Anterior cingulate cortex (tissue), 58 donors: ENCODE results near the gene PIK3AP1.
"Not testable (repeated sequence)": the region's sequence is repeated elsewhere in the genome, so short reads cannot be mapped to it uniquely, and the experiment has no call there.

Source experiments
- DNase-seq, 58 donors: peaks; one replicate each; lab custom pipeline; 2025; lab: John Stamatoyannopoulos, UW

The PIK3AP1 gene

GRCh38 chr10:96698305-96698704, 22.0 kb downstream of the PIK3AP1 start:
- DNase-seq = not testable (repeated sequence)

- no peak for DNase-seq
These were observed 22.9 kb downstream of the PIK3AP1 start for GRCh38 chr10:96697438-96697837.

DNA sequence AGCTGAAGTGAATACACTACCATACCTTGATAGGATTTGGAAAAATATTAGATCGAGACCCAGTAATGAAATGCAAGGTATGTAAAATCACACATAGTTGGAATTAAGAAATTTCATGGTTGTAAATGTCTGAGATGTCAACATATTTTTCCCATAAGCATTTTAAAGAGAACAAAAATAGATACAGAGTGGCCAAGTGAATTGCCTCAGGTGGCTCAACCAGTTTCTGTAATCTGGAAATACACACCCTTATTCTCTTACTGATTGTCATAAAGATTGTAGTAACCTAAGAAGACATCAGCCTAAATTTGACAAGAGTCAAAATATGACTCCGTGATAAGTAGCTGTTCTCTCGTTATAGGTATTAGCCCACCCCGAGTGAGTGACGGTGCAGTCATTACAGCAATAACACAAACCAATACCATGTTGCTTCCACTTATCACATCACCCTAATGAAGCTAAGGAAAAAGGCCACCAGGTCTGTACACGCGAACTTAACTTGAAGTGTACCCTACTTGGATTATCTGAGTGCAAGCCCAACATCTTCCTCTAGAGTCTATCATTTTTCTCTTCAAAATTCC, 23.4 kb downstream of the PIK3AP1 start:
- no peak for DNase-seq

DNA sequence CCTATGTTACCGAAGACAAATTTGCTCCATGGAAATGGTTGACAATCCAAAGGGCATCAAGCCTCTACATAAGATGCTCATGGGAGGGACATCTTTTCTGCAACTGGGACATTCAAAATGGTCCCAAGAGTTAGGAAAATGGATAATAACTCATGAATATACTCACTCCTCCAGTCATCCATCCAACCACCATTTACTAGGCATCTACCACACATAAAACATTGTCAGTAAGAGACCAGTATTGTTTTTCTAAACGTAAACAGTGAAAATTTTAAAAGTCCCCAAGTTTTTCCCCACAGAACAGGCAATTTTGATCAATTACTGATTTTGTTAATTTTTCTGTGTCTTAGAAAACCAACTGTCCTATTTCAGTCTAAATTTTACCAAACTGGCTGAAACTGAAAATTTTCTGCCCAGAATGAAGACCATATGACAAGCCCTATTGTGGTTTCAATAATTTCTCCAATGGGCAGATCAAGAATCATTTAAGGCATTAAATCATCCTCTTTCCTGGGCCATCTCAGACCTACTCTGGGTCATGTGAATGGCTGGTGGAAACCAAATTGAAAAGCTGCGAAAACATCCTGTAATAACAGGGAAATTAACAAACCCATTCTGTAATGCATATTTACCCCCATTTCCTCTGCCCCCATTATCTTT, 24.2 kb downstream of the PIK3AP1 start:
- no peak for DNase-seq

DNA sequence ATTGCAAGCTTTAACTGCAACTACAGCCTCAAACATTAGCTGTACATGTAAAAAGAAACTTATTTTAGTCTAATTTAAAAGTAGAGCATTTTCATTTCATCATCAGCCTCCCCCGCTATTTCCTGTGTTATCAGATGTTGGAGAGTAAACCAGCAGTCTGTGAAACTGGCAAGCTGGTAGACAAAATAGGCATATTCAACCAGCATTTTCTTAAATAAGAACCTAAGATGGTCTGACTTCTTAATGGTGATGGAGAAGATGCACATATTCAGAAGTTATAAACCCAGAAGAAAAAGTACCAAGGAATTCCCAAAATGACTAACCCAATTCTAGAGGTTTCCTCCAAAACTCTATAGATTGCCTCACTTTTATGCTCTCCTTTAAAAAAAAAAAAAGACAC, 24.9 kb downstream of the PIK3AP1 start:
- no peak for DNase-seq

DNA sequence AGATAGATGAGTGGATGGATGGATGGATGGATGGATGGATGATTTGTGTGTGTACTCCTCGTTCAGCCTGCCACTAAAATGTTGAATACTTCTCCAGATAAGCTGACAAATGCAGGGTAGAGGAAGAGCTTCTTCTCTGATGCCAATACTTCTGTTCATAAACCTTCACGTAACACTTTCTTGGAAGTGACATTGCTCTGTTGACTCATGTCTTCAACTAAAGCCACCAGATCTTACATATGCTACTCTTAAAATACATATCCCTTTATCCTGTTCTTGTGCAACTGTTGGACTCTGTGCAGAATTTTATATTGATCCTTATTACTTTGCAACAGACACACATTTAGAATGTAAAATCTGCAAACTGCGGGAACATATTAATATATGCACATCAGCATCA, 26.9 kb downstream of the PIK3AP1 start:
- DNase-seq = no peak

DNA sequence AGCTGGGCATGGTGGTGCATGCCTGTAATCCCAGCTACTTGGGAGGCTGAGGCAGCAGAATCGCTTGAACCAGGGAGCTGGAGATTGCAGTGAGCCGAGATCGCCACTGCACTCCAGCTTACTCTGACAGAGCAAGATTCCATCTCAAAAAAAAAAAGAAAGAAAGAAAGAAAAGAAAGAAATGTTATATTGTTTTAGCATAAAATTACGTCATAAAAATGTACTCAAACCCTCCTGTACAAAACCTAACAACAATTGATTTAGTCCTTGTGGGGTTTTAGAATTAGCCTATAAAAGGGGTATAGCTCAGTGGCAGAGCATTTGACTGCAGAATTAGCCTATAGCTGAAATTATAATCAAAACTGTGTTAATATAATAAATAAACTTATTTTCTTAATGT, 27.9 kb downstream of the PIK3AP1 start:
- no peak for DNase-seq

DNA sequence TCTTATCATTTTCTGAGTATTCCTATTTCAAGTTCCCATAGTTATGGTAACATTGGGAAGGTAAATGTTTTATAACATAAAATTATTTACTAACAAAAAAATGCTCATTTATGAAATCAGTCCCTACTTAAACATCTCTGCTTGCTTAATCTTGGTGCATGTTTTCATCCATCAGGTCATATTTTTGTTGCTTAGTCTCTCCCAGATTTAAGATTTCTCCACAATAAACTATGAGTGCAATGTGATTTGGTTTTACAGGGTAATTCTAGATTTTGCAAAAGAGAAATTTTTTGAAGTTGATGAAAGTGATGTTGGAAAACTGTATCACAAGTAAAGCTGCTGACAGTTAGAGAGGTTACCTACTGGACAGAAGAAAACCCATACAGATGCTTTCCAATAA, 28.6 kb downstream of the PIK3AP1 start:
- DNase-seq = no peak

DNA sequence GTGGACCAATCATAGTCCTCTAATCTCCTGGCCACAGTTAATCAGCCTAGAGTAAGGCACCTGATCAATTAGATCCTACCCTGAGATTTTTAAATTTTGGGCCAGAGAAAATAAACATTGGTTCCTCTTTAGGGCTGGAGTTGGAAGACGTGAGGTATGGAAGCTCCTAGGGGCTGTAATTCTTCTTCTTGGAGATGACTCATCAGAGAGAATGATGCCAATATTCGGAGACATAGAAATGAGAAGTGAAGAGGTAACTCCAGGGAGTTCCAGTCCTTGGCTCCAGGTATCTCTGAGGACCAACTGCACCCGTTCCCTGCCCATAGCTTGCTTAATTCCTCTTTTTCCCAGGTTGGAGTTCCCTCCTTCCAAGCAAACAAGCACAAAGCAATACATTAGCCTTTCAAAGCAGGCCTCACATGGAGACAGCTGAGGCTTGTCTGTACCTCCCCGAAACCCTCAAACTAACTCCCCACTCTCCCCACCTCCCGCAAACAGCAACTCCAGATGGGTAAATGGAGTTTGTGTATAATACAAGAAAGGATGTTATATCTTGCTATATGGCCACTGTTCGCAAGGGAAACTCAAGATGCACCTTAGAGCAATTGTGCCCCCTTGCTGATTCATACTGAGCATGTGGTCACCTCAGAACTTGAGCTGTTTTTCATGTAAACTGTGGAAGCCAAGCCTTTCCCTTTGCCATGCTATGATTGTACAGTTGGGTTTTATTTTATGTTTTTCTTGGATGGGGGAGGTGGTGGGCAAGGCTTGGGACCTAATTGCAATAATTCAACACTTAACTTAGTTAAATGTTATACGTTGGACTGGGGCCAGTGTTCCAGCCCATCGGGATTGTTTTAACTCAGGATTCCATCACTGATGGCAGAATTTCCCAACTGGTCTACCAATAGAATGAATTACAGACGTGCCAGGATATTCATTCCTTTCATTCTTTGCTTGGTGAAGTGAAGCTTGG, 29.3 kb downstream of the PIK3AP1 start:
- DNase-seq = no peak

DNA sequence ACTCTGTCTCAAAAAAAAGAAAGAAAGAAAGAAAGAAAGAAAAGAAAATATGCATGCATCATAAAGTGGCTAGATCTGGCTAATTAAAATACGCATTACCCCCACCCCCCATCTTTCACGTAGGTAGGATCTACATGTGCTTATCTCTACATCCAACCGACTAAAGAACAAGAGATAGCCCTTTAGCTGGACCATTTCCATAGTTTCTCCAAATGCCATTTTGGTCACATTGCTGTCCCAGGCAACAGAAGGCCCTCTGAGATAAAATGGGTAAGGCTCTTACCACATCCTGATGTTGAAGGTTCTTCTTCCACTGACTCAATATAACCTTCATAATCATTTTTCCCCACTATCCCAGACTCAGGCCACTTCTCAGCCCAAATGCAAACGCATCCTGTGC, 31.5 kb downstream of the PIK3AP1 start:
- DNase-seq = no peak

- DNase-seq = no peak
These were observed 32.8 kb downstream of the PIK3AP1 start for GRCh38 chr10:96687317-96688012.

- DNase-seq = no peak
These were observed 33.8 kb downstream of the PIK3AP1 start for GRCh38 chr10:96686514-96686913.

DNA sequence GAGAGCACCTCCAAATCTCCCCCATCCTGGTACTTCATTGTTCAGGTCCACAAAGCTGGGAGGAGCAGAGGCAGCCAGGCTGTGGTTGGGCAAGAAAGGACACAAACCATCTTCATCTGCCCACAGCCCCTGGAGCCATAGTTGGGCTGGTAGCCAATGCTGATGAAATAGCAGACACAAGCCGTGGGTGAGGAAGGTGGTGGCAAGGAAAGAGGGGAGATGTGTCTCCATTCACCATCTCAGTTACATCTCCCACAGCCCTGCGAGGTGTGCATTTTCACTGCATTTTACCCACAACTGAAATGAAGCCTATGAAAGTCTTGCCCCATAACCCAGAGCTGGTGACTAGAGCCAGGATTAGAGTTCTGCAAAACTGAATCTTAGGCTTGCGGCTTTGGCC, 35.0 kb downstream of the PIK3AP1 start:
- no peak for DNase-seq

DNA sequence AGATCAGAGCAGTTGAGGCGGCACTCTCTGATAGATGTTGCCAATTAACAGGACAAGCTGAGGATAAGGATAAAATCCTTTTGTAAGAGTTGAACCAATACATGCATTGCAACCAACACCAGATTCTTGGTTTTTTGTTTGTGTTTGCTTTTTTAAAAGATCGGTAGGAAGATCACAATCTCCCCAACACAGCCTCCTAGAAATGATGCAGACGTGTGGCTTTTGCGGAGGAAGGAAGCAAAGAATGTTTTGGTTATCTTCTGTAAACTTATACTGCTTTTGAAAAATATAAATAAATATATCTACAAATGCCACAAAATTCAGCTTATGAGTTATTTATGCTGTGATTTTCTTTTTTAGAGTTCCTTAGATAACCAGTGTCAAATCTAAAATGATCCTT, 35.5 kb downstream of the PIK3AP1 start:
- DNase-seq = no peak

- no peak for DNase-seq
These were observed 36.6 kb downstream of the PIK3AP1 start for GRCh38 chr10:96683710-96684109.

DNA sequence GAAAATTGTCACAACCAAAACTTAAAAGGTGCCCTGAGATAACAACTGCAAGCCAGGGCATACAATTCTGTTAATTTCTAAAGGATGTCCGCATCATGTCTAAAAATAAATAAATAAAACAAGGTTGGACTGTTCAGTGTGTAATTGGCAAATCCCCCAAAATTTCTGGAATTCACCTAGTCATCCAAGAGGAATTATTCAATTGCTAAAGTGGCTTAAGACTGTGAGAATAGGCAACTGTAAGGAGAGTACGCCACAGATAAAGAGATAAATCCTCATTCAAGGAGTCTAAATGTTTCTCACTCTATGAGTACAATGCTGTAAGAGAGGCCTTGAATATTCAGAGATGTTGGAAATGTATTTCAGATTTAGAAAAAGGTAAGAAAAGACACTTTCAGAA, 37.2 kb downstream of the PIK3AP1 start:
- no peak for DNase-seq

GRCh38 chr10:96681524-96681923, 38.8 kb downstream of the PIK3AP1 start:
- no peak for DNase-seq

DNA sequence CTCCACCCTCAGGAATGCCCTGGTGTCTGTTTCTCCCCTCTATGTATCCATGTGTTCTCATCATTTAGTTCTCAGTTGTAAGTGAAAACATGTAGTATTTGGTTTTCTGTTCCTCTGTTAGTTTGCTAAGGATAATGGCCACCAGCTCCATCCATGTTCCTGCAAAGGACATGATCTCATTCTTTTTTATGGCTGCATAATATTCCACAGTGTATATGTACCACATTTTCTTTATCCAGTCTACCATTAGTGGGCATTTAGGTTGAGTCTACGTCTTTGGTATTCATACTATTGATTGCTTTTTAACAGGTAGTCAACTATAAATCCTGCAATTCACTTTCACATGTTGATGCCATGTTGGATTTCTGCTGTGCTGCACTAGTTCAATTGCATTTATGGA, 39.9 kb downstream of the PIK3AP1 start:
- DNase-seq = not testable (repeated sequence)

GRCh38 chr10:96678725-96679124, 41.6 kb downstream of the PIK3AP1 start:
- DNase-seq = no peak

GRCh38 chr10:96676272-96677112, 43.8 kb downstream of the PIK3AP1 start:
- DNase-seq = no peak
